Measurements from ENCODE around the gene DPP10. TPM values are rescaled to one million over a fixed set of nuclear protein-coding genes. Genes with fewer than 3 reads are reported as not detected.
"Not testable (repeated sequence)": the region's sequence is repeated elsewhere in the genome, so short reads cannot be mapped to it uniquely, and the experiment has no call there.

The DPP10 gene
- total RNA-seq, 2 donors from 2014 or later = not detected

DNA sequence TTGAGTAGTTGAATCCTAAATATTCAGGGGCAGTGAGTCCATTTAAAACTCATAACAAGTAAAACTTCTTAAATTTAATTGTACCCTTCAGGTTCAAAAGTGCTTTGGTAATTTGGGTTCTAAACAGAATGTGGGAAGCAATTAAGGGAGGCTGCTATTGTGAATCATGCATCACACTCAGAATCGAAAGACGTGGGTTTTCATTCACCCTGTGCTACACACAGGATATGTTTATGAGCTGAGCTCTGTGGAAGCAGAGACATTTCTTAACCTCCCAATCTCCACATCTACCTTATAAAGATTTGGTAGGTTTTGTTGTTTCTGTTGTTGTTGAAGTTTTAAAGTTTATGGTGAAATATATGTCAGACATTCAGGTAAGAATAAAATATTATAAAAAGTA is 633.4 kb downstream of the DPP10 start:
- Histone ChIP-seq H3K4me3 (no peak overlapping the region), H3K9me3 (no peaks in the 10 kb centered on the region), H3K27me3 (replicated peaks; ENCODE audit: insufficient read depth) (no peaks in the 10 kb centered on the region), H3K27ac (no peak overlapping the region), H3K36me3 (no peaks in the 10 kb centered on the region), H3K4me1 (ENCODE audit: control insufficient read depth in 1 of 2, low read depth in 2 of 2) (no peaks in the 10 kb centered on the region)
- DNase-seq (ENCODE audit: low spot score) (no peak), ATAC-seq (ENCODE audit: insufficient number of reproducible peaks, low FRiP score, low read depth) (no peak)
- TF ChIP-seq, protein P1, sequence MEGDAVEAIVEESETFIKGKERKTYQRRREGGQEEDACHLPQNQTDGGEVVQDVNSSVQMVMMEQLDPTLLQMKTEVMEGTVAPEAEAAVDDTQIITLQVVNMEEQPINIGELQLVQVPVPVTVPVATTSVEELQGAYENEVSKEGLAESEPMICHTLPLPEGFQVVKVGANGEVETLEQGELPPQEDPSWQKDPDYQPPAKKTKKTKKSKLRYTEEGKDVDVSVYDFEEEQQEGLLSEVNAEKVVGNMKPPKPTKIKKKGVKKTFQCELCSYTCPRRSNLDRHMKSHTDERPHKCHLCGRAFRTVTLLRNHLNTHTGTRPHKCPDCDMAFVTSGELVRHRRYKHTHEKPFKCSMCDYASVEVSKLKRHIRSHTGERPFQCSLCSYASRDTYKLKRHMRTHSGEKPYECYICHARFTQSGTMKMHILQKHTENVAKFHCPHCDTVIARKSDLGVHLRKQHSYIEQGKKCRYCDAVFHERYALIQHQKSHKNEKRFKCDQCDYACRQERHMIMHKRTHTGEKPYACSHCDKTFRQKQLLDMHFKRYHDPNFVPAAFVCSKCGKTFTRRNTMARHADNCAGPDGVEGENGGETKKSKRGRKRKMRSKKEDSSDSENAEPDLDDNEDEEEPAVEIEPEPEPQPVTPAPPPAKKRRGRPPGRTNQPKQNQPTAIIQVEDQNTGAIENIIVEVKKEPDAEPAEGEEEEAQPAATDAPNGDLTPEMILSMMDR (IDR thresholded peaks at IDR 0.05) = no peak

DNA sequence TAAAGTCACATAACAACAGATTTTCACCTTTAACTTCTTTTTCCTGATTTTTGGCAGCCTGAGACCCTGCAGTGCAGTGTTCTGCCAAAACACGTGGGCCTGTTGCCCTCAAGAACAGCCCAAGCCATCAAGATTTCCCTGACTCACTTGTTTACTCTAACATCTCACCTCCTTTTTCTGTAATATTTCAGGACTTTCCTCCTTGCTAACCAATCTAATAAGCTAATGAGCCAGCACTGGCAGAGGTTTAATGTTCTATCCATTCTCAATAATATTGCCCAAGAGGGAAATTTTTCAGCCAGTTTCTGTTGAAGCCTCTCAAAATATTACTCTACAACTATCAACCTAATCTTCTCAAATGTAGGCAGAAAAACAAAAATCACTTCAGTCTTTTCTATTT is 635.2 kb downstream of the DPP10 start:
- ATAC-seq (ENCODE audit: insufficient number of reproducible peaks, low FRiP score, low read depth) = no peak
- H3K4me3 ChIP-seq = no peak overlapping the region

DNA sequence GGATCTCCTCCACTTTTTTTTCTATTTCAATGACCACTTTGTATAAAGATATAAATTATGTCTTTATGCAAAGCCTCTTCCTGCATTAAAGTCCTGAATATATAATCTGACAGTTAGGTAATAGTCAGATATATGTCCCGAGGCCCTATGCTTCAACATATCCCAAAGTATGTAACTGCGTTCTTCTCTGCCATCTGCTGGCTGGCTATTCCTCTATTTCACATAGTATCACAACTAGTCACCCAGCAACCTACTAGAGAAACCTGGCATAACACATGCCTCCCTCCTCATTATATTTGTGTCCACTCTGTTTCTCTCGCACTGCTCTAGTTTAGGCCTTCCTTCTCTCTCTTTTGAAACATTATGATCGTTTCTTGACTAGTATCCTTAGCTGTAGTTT is 640.8 kb downstream of the DPP10 start:
- Histone ChIP-seq H3K27ac (no peak overlapping the region), H3K36me3 (no peaks in the 10 kb centered on the region), H3K4me1 (ENCODE audit: control insufficient read depth in 1 of 2, low read depth in 2 of 2) (no peaks in the 10 kb centered on the region), H3K9me3 (no peaks in the 10 kb centered on the region), H3K4me3 (no peak overlapping the region), H3K27me3 (replicated peaks; ENCODE audit: insufficient read depth) (no peaks in the 10 kb centered on the region)
- no peak for DNase-seq (ENCODE audit: low spot score)
- TF ChIP-seq, protein P1 (IDR thresholded peaks at IDR 0.05) = no peak
- no peak for ATAC-seq (ENCODE audit: insufficient number of reproducible peaks, low FRiP score, low read depth)

More for the DNA sequence above, 635.2 kb downstream of the DPP10 start:
- TF ChIP-seq, protein P1 (IDR thresholded peaks at IDR 0.05) = no peak
- Histone ChIP-seq H3K4me1 (ENCODE audit: control insufficient read depth in 1 of 2, low read depth in 2 of 2) (no peaks in the 10 kb centered on the region), H3K36me3 (no peaks in the 10 kb centered on the region), H3K9me3 (no peaks in the 10 kb centered on the region), H3K27ac (no peak overlapping the region), H3K27me3 (replicated peaks; ENCODE audit: insufficient read depth) (no peaks in the 10 kb centered on the region)
- no peak for DNase-seq (ENCODE audit: low spot score)

DNA sequence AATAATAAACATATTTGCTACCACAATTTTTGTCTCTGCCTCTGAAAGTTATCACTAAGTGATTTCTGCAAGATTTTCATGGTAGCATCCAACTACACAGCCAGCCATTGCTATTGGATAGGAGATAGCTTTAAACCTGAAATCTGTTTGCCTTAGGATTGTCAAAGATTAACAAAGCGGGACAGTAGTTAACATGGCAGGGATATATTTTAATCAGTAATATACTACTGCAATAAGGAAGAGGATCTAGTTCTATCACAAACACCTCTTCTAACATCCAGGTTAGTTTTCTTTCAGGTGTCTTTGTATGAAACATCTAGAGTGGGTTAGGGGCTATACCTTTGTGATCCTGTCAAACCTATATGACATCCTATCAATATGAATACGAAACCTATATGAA is 641.3 kb downstream of the DPP10 start:
- Histone ChIP-seq H3K4me1 (ENCODE audit: control insufficient read depth in 1 of 2, low read depth in 2 of 2) (no peaks in the 10 kb centered on the region), H3K4me3 (no peak overlapping the region), H3K36me3 (no peaks in the 10 kb centered on the region), H3K9me3 (no peaks in the 10 kb centered on the region), H3K27ac (no peak overlapping the region), H3K27me3 (replicated peaks; ENCODE audit: insufficient read depth) (no peaks in the 10 kb centered on the region)
- DNase-seq (ENCODE audit: low spot score) = no peak
- ATAC-seq (ENCODE audit: insufficient number of reproducible peaks, low FRiP score, low read depth) = no peak
- TF ChIP-seq, protein P1 (IDR thresholded peaks at IDR 0.05) = no peak

DNA sequence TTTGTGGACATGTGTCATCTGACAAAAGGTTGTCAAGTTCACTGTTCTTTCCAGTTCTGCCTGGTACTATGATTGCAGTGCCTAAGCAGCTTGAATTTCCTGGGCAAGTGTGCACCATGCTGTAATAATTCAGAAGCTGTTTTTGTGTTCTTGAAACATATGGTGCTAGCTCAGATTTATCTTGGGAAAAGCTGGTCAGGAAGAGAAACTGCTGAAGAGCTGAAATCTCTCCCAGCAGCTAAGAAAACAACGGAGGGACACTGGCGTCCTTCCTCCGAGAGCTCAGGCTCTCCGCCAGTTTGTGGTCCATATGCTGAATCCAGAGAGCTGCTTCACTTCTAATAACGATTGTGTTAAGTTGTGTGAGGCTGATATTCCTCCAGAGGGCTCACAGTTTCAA is 642.0 kb downstream of the DPP10 start:
- no peak for DNase-seq (ENCODE audit: low spot score)
- Histone ChIP-seq H3K9me3 (no peaks in the 10 kb centered on the region), H3K36me3 (no peaks in the 10 kb centered on the region), H3K27ac (no peak overlapping the region), H3K4me1 (ENCODE audit: control insufficient read depth in 1 of 2, low read depth in 2 of 2) (no peaks in the 10 kb centered on the region), H3K27me3 (replicated peaks; ENCODE audit: insufficient read depth) (no peaks in the 10 kb centered on the region), H3K4me3 (no peak overlapping the region)
- TF ChIP-seq, protein P1 (IDR thresholded peaks at IDR 0.05) = no peak
- ATAC-seq (ENCODE audit: insufficient number of reproducible peaks, low FRiP score, low read depth) = no peak

DNA sequence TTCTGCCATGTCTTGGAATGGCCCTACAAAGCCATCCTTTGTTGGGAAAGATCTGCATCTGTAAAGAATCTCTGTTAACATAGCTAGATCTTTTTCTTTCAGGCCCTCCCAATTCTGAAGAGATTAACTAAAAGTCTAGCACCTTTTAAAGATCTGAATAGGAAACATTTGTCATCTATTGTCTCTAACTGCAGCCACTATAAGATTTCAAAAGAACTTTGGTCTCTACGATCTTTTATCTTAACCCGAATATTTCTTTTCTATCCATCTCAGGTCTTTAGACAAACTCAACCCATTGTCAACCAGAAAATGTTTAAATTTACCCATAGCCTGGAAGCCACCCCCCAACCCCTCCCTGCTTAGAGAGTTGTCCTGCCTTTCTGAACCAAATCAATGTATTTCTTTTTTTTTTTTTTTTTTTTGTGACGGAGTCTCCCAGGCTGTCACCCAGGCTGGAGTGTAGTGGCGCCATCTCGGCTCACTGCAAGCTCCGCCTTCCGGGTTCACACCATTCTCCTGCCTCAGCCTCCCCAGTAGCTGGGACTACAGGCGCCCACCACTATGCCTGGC is 643.7 kb downstream of the DPP10 start:
- ATAC-seq (ENCODE audit: insufficient number of reproducible peaks, low FRiP score, low read depth); H3K27ac ChIP-seq; H3K27me3 ChIP-seq (replicated peaks; ENCODE audit: insufficient read depth); H3K9me3 ChIP-seq; H3K4me1 ChIP-seq (ENCODE audit: control insufficient read depth in 1 of 2, low read depth in 2 of 2); H3K4me3 ChIP-seq; DNase-seq (ENCODE audit: low spot score); H3K36me3 ChIP-seq: not testable (repeated sequence)
